GM23248 (cell line): Measurements from ENCODE around the gene PRKAG1. TPM values are rescaled to one million over a fixed set of nuclear protein-coding genes. Genes with fewer than 3 reads are reported as not detected.

Experiments used
- DNase-seq: peaks from one replicate; pipeline ENCODE4 v3.0.0-alpha.2; 2015
- H2AFZ ChIP-seq: fragments of 200-600 bp; sonication (generic); 2 replicates; pipeline ENCODE4 v1.6.1; 2016; ENCODE audit warnings: antibody characterized with exemption
- H3F3A ChIP-seq: fragments of 200-600 bp; sonication (generic); 2 replicates; pipeline ENCODE4 v1.6.1; 2016; ENCODE audit warnings: mild to moderate bottlenecking, antibody characterized with exemption, mixed run types; ENCODE audit not compliant: insufficient read depth
- H3K27ac ChIP-seq: fragments of 200-600 bp; sonication (generic); 2 replicates; pipeline ENCODE4 v1.5.1; 2016; ENCODE audit warnings: mild to moderate bottlenecking
- H3K27me3 ChIP-seq: fragments of 200-600 bp; sonication (generic); replicated peaks from 2 replicates; pipeline ENCODE4 v1.6.1; 2016; ENCODE audit warnings: mild to moderate bottlenecking; ENCODE audit not compliant: insufficient read depth
- H3K36me3 ChIP-seq: fragments of 200-600 bp; sonication (generic); 2 replicates; pipeline ENCODE4 v1.6.1; 2016; ENCODE audit warnings: low read depth, mild to moderate bottlenecking
- H3K4me1 ChIP-seq: fragments of 200-600 bp; sonication (generic); 2 replicates; pipeline ENCODE4 v1.6.1; 2016; ENCODE audit warnings: mild to moderate bottlenecking; ENCODE audit not compliant: insufficient read depth
- H3K4me2 ChIP-seq: fragments of 200-600 bp; sonication (generic); one replicate; pipeline ENCODE4 v1.6.1; 2016; ENCODE audit warnings: mild to moderate bottlenecking; ENCODE audit not compliant: unreplicated experiment
- H3K4me3 ChIP-seq: fragments of 200-600 bp; sonication (generic); 2 replicates; pipeline ENCODE4 v1.5.1; 2016; ENCODE audit warnings: mild to moderate bottlenecking
- H3K79me2 ChIP-seq: fragments of 200-600 bp; sonication (generic); 2 replicates; pipeline ENCODE4 v1.6.1; 2016; ENCODE audit warnings: mild to moderate bottlenecking; ENCODE audit not compliant: insufficient read depth
- H3K9ac ChIP-seq: fragments of 200-600 bp; sonication (generic); 2 replicates; pipeline ENCODE4 v1.6.1; 2016; ENCODE audit warnings: mild to moderate bottlenecking
- H3K9me2 ChIP-seq: fragments of 200-600 bp; sonication (generic); 2 replicates; pipeline ENCODE4 v1.6.1; 2016; ENCODE audit warnings: mixed run types, mild to moderate bottlenecking, moderate library complexity; ENCODE audit not compliant: insufficient read depth
- H3K9me3 ChIP-seq: fragments of 200-600 bp; sonication (generic); one replicate; pipeline ENCODE4 v1.6.1; 2017; ENCODE audit warnings: low read depth
- H4K20me1 ChIP-seq: fragments of 200-600 bp; sonication (generic); 2 replicates; pipeline ENCODE4 v1.6.0; 2016; ENCODE audit not compliant: insufficient read depth
- EZH2 ChIP-seq: fragments of 200-600 bp; sonication (generic); IDR thresholded peaks from 2 replicates; pipeline ENCODE4 v1.6.1; 2018; ENCODE audit warnings: antibody characterized with exemption, mild to moderate bottlenecking; ENCODE audit not compliant: insufficient read depth, poor library complexity, severe bottlenecking
- EZH2phosphoT487 ChIP-seq: fragments of 200-600 bp; sonication (generic); IDR thresholded peaks from 2 replicates; pipeline ENCODE4 v1.6.1; 2018; ENCODE audit warnings: antibody characterized with exemption, moderate library complexity, mild to moderate bottlenecking, low read depth; ENCODE audit not compliant: insufficient read depth
- WGBS, 2 experiments: methylation state at CpG; one replicate each; pipeline ENCODE4 v1.1.6; 2015 to 2017; ENCODE audit warnings: low lambda C conversion rate in 2 of 2, low coverage in 1 of 2; ENCODE audit errors: missing lambda C conversion rate in 2 of 2; 5-methylcytosine and 5-hydroxymethylcytosine counted together
- in situ Hi-C: fragments of 300-500 bp; cut with MboI; formaldehyde crosslinking; loops from 2 replicates; pipeline ENCODE4 v1.15.0; 2020
- polyA plus RNA-seq: library from polyadenylated mRNA; unstranded; fragments of >200 nt; fragmentation: Nextera tagmentation; extraction: Ambion mirVana; gene quantifications from 2 replicates; pipeline ENCODE4 v1.2.1, GENCODE V29; 2016
- total RNA-seq: library from RNA; depleted of rRNA; stranded (reverse); fragments of >200 nt; shearing (Covaris generic); gene quantifications from 2 replicates; pipeline ENCODE4 v1.2.3, GENCODE V29; 2014

Gene PRKAG1
- total and polyA plus RNA-seq, 2 experiments from 2014 or later, result 62.5 to 91.3 TPM

- WGBS, 2 experiments, result 74 to 81% methylated on average over 10 of the region's 10 CpGs
- DNase-seq, result no peak
- TF ChIP-seq EZH2phosphoT487 (no peak), EZH2 (no peak)
- in situ Hi-C loops, result no loop called here
- H3F3A ChIP-seq, result peaks cover 20% of the 10 kb centered on the region; the same call in 1 of the 2 replicates
- peaks cover 11% of the 10 kb centered on the region; the same call in 1 of the 2 replicates for H3K36me3 ChIP-seq
- no peak overlapping the region for H2AFZ ChIP-seq
- peaks cover 31% of the 10 kb centered on the region for H3K4me1 ChIP-seq
- no peaks in the 10 kb centered on the region for H3K27me3 ChIP-seq
- H3K27ac ChIP-seq, result no peak overlapping the region
- no peak overlapping the region for H3K4me3 ChIP-seq
- H3K4me2 ChIP-seq, result no peak overlapping the region
- no peaks in the 10 kb centered on the region for H3K9me3 ChIP-seq
- H3K9me2 ChIP-seq, result no peaks in the 10 kb centered on the region
- H3K79me2 ChIP-seq, result peaks cover 98% of the 10 kb centered on the region
- peaks cover 24% of the 10 kb centered on the region for H4K20me1 ChIP-seq
- no peak overlapping the region for H3K9ac ChIP-seq
Observed at GRCh38 chr12:49054524-49054923, 35.9 kb upstream of the PRKAG1 start.

- TF ChIP-seq EZH2 (no peak), EZH2phosphoT487 (no peak)
- no peak for DNase-seq
- Histone ChIP-seq H3K9me2 (no peaks in the 10 kb centered on the region), H2AFZ (no peak overlapping the region), H3K27ac (no peak overlapping the region), H3K4me3 (no peak overlapping the region), H3K79me2 (peaks cover 98% of the 10 kb centered on the region), H4K20me1 (peaks cover 24% of the 10 kb centered on the region), H3K9me3 (no peaks in the 10 kb centered on the region), H3F3A (peaks cover 20% of the 10 kb centered on the region; the same call in 1 of the 2 replicates), H3K36me3 (peaks cover 16% of the 10 kb centered on the region; the same call in 1 of the 2 replicates), H3K4me1 (peaks cover 31% of the 10 kb centered on the region), H3K4me2 (no peak overlapping the region), H3K27me3 (no peaks in the 10 kb centered on the region), H3K9ac (no peak overlapping the region)
- in situ Hi-C loops, result no loop called here
- WGBS, 2 experiments, result 92 to 94% methylated on average over 5 of the region's 5 CpGs
Observed at GRCh38 chr12:49054096-49054495, 35.5 kb upstream of the PRKAG1 start.

- Histone ChIP-seq H3K9me2 (no peaks in the 10 kb centered on the region), H3K36me3 (peaks cover 30% of the 10 kb centered on the region), H3K9me3 (no peaks in the 10 kb centered on the region), H3K27me3 (no peaks in the 10 kb centered on the region), H3K4me2 (no peak overlapping the region), H3K4me1 (peaks cover 27% of the 10 kb centered on the region), H3K27ac (no peak overlapping the region), H4K20me1 (peaks cover 16% of the 10 kb centered on the region), H2AFZ (no peak overlapping the region), H3K4me3 (no peak overlapping the region), H3K9ac (no peak overlapping the region), H3F3A (peaks cover 11% of the 10 kb centered on the region; the same call in 1 of the 2 replicates), H3K79me2 (peaks cover 98% of the 10 kb centered on the region)
- WGBS, 2 experiments, result 74 to 76% methylated on average over 16 of the region's 16 CpGs
- DNase-seq, result no peak
- no peak for TF ChIP-seq EZH2
- no peak for TF ChIP-seq EZH2phosphoT487
- in situ Hi-C loops, result no loop called here
Observed at GRCh38 chr12:49052451-49053208, 34.1 kb upstream of the PRKAG1 start.

GRCh38 chr12:49051777-49052438 is 33.3 kb upstream of the PRKAG1 start:
- WGBS, 2 experiments, result 90 to 91% methylated on average over 16 to 20 of the region's 20 CpGs
- H3K27ac ChIP-seq, result no peak overlapping the region
- no peak overlapping the region for H3K4me3 ChIP-seq
- in situ Hi-C loops, result no loop called here
- H3K4me2 ChIP-seq, result no peak overlapping the region
- peaks cover 20% of the 10 kb centered on the region for H3K4me1 ChIP-seq
- peaks cover 95% of the 10 kb centered on the region for H3K79me2 ChIP-seq
- H3F3A ChIP-seq, result peaks cover 7% of the 10 kb centered on the region; the same call in 1 of the 2 replicates
- H3K9me2 ChIP-seq, result no peaks in the 10 kb centered on the region
- no peaks in the 10 kb centered on the region for H3K9me3 ChIP-seq
- H3K27me3 ChIP-seq, result no peaks in the 10 kb centered on the region
- H2AFZ ChIP-seq, result no peak overlapping the region
- peaks cover 32% of the 10 kb centered on the region for H3K36me3 ChIP-seq
- no peak for TF ChIP-seq EZH2
- TF ChIP-seq EZH2phosphoT487, result no peak
- peaks cover 16% of the 10 kb centered on the region for H4K20me1 ChIP-seq
- DNase-seq, result no peak
- no peak overlapping the region for H3K9ac ChIP-seq
